Putamen (tissue), 1 donor: Measurements from ENCODE around the gene TIMM17B.
"Not testable (repeated sequence)": the region's sequence is repeated elsewhere in the genome, so short reads cannot be mapped to it uniquely, and the experiment has no call there.

Experiments used
- DNase-seq: peaks from one replicate; pipeline ENCODE4 v3.0.0-alpha.2; 2016; ENCODE audit warnings: low spot score

The TIMM17B gene

GRCh38 chrX:48893556-48894348 is 3.8 kb downstream of the TIMM17B start:
- DNase-seq: no peak

DNA sequence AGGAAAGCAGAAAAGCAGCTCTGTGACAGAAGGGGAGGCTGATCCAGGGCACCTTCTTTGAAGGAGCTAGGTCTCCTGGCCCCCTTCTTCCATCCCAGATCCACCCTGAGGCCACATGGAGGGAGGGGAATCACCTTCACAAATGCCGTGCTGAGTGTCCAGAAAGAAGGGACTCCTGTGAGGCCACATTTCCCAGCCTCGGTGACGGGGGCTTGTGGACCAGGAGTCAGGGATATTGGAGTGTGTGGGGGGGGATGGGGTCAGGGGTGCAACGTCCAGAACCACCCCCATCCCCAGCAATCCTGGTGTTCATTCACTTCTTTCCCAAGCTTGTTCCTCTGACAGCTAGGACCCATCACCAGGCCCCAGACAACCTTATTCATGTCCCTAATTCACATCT is 4.7 kb downstream of the TIMM17B start:
- DNase-seq: no peak

DNA sequence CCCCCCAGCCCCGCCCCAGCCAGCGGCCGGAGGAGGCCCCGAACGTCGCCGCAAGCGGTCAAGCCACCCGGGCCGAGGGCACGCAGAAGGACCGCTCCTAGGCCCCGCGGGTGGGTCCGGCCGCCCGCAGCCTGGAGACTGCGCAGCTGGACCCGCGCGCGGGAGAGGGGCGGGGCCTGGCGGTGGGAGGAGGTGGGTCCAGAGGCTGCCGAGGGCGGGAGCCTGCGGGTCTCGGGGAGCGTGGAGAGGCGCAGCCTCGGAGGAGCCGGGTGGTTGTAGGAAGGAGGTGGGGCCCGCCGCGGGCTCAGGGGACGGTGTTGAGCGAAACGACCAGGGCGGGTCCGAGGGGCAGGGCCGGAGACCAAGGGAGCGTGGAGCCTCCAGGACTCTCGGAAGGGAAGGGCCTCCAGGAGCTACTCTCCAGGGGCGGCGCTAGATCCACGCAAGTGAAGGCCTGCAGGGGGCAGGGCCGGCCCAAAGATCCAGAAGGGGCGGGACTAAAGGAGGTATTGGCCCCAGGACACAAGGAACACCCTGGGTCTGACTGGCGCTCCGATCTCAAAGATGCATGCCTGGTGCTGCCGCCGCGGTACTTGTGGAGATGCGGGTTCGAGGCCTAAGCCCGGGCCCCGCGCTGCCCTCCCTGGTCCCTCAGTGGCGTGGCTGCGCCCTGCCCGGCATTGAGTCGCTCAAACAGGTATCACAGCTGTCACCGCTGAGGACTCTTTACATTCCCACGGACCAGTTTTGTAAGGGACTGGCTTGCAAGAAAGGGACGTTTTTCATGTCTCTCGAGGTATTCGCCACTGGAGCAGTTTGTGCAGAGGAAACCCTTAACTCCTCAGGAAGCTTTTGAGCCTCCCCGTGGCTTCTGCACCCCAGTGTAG is 5.9 kb downstream of the TIMM17B start:
- peak; percentile 73 for DNase-seq

DNA sequence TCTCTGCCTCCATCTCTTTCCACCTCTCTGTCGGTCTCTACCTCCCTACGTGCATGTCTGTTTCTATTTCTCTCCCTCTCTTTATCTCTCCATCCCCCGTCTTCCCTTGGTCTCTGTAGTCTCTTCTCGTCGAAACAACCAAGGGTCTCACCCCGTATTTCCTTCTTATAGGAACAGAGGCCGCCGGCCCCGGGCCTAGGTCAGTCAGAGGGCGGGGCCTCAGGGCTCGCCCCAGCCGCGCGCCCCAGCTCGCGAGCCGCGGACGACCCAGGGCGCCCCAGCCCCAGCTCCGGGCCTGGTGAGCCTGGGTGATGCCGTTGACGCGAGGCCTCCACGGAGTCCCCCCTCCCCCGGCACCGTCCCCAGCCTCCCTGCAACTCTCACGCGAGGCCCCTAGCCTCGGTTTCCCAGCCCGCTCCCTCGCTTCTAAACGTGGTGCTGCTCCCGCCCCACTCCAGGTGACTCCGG is 6.6 kb downstream of the TIMM17B start:
- DNase-seq: no peak

DNA sequence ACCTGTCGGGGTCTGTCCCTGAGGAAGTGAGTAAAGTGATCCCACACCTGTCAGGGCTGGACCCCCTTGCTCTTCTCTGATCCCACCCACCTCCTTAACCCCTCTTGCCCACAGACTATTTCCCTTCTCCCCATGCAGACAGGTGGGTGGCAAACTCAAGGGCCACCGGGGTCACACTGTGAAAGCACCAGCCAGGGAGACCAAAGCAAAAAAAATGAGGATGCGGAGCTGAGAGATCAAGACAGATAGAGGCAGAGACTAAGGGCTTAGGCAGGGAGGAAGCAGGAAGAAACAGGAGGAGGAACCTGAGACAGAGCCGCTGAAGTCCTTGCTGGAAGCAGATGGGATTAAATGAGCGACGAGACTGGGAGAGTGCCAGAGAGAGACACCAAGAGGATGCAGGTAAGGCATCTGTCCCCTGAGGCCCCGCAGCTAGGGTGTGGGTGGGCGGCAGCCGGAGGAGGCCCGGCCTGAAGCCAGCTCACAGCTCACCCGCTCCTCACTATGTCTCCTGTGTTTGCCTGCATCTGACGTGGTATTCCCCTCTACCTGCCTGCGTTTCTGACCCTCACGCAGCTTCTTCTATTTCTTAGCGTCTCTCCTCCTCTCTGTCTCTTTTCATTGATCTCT is 7.2 kb downstream of the TIMM17B start:
- no peak for DNase-seq

- DNase-seq: not testable (repeated sequence)
These were observed 11.0 kb downstream of the TIMM17B start for GRCh38 chrX:48886586-48886985.

GRCh38 chrX:48883729-48884128 is 13.8 kb downstream of the TIMM17B start:
- DNase-seq: no peak

- not testable (repeated sequence) for DNase-seq
These were observed 20.6 kb downstream of the TIMM17B start for GRCh38 chrX:48876944-48877343.

- DNase-seq: not testable (repeated sequence)
These were observed 25.6 kb downstream of the TIMM17B start for GRCh38 chrX:48872017-48872416.

DNA sequence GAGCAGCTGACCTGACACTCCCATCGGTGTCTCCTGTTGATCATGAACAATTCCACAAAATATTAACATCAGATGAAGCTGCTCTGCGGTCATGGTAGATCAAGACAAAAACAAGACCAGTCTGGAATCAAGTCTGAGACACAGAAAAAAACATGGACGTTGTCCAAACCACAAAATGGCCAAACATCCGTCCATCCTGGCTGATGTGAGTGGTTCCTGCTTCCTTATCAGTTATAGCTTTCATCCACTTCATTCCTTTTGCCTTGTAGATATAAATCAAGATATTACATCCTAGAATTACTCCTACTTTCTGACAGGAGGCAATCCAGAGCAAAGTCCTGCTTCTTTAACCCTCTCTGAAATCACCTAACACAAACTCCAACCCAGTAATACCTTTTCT is 33.4 kb downstream of the TIMM17B start:
- DNase-seq: no peak

DNA sequence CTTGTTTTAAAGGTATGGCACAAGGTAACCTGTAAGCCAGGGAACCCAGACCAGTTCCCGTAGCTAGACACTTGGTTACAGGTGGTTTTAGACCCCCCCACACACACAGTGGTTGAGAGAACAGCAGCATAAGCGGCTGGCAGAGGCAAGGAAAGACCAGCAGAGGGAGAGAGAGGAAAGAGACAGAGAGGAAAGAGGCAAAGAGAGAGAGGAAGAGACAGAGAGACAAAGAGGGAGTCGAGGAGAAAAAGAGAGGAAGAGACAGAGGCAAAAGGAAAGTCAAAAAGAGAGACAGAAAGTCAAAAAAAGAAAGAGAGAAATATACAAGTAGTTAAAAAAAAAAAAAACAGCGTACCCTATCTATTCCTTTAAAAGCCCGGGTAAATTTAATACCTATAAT is 42.7 kb downstream of the TIMM17B start:
- no peak for DNase-seq

GRCh38 chrX:48854121-48854804 is 43.3 kb downstream of the TIMM17B start:
- DNase-seq: not testable (repeated sequence)

GRCh38 chrX:48853494-48853893 is 44.1 kb downstream of the TIMM17B start:
- not testable (repeated sequence) for DNase-seq

DNA sequence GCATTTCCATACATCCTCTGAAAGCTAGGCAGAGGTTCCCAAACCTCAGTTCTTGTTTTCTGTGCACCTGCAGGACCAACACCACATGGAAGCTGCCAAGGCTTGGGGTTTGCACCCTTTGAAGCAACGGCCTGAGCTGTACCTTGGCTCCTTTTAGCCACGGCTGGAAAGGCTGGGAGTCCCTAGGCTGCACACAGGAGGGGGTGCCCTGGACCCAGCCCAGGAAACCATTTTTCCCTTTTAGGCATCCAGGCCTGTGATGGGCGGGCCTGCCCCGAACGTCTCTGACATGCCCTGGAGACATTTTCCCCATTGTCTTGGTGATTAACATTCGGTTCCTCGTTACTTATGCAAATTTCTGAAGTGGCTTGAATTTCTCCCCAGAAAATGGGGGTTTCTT is 44.7 kb downstream of the TIMM17B start:
- no peak for DNase-seq

DNA sequence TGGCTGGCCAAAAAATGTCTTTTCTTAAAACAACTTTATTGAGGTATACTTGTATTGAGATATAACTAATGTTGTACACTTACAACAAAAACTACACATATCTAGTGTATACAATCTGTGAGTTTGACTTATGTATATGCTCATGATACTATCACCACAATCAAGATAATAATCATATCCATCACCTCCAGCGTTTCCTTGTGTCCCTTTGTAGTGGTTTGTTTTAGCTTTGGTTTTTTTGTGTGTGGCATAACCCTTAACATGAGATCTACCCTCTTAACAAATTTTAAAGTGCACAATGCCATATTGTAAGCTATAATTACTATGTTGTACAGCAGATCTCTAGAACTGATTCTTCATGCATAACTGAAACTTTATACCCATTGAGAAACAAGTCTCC is 48.7 kb downstream of the TIMM17B start:
- no peak for DNase-seq
